K562 (cell line): ENCODE data around the gene PRTN3. TPM values are rescaled to one million over a fixed set of nuclear protein-coding genes. Genes with fewer than 3 reads are reported as not detected.

Source experiments
- CBFA2T2 ChIP-seq: fragments of 450-650 bp; conservative IDR thresholded peaks from 2 replicates; pipeline ENCODE4 v1.6.1; 2017; ENCODE audit warnings: mild to moderate bottlenecking
- DPF2 ChIP-seq: fragments of 450-650 bp; IDR thresholded peaks from 2 replicates; pipeline ENCODE4 v1.6.1; 2016
- EP300 ChIP-seq: IDR thresholded peaks from 2 replicates; pipeline ENCODE4 v1.6.1; 2012; ENCODE audit warnings: low read length, improper control_type of control experiment
- FOXA1 ChIP-seq: fragments of 450-650 bp; IDR thresholded peaks from 2 replicates; pipeline ENCODE4 v1.6.1; 2016; ENCODE audit warnings: mild to moderate bottlenecking, borderline replicate concordance
- HMG20A ChIP-seq: fragments of 450-650 bp; formaldehyde crosslinking; conservative IDR thresholded peaks from 2 replicates; pipeline ENCODE4 v1.4.0; 2020; ENCODE audit warnings: mild to moderate bottlenecking, mixed read lengths
- KAT8 ChIP-seq: fragments of 450-650 bp; IDR thresholded peaks from 2 replicates; pipeline ENCODE4 v1.6.1; 2016; ENCODE audit warnings: low read depth, mild to moderate bottlenecking
- MEIS2 ChIP-seq: fragments of 450-650 bp; IDR thresholded peaks from 2 replicates; pipeline ENCODE4 v1.6.1; 2014; ENCODE audit warnings: mild to moderate bottlenecking; ENCODE audit not compliant: partially characterized antibody
- MXI1 ChIP-seq: IDR thresholded peaks from 2 replicates; pipeline ENCODE4 v1.6.1; 2011; ENCODE audit warnings: low read depth, mild to moderate bottlenecking, improper control_type of control experiment, low read length
- NCOR1 ChIP-seq: fragments of 450-650 bp; IDR thresholded peaks from 2 replicates; pipeline ENCODE4 v1.6.1; 2016; ENCODE audit warnings: mild to moderate bottlenecking, moderate library complexity
- RAD21 ChIP-seq, 2 experiments: fragments of 250-450 bp in 1 of 2; fragments of 450-650 bp in 1 of 2; sonication (Bioruptor Pico) in 1 of 2; formaldehyde crosslinking in 1 of 2; IDR thresholded peaks in 1 of 2; conservative IDR thresholded peaks in 1 of 2; 2 replicates each; pipeline versions ENCODE4 v1.4.0 to v1.8.0; 2020 to 2022; ENCODE audit warnings: mild to moderate bottlenecking in 2 of 2, moderate library complexity in 1 of 2
- SETDB1 ChIP-seq: IDR thresholded peaks from one replicate; pipeline ENCODE4 v1.6.1; 2012; ENCODE audit warnings: low read length, control low read depth, inconsistent platforms
- SMARCA4 ChIP-seq: fragments of 450-650 bp; IDR thresholded peaks from 2 replicates; pipeline ENCODE4 v1.6.1; 2016
- TFAM ChIP-seq: fragments of 250-450 bp; sonication (Bioruptor Pico); conservative IDR thresholded peaks from 2 replicates; pipeline ENCODE4 v1.5.0; 2021; ENCODE audit warnings: mild to moderate bottlenecking, moderate library complexity
- THRAP3 ChIP-seq: fragments of 450-650 bp; IDR thresholded peaks from 2 replicates; pipeline ENCODE4 v1.6.1; 2016; ENCODE audit warnings: mild to moderate bottlenecking, inconsistent platforms, borderline replicate concordance
- TSC22D4 ChIP-seq: fragments of 450-650 bp; IDR thresholded peaks from 2 replicates; pipeline ENCODE4 v1.6.1; 2016; ENCODE audit warnings: missing genetic modification characterization, missing biosample characterization, control low read depth
- ZFP1 ChIP-seq: fragments of 450-650 bp; formaldehyde crosslinking; IDR thresholded peaks from 2 replicates; pipeline ENCODE4 v1.4.0; 2020; ENCODE audit warnings: mild to moderate bottlenecking, mixed read lengths
- ZKSCAN3 ChIP-seq: fragments of 250-450 bp; sonication (Bioruptor Pico); IDR thresholded peaks from 2 replicates; pipeline ENCODE4 v1.4.0; 2020
- ZNF436 ChIP-seq: fragments of 250-450, 450-650 bp; sonication (Bioruptor Pico); formaldehyde crosslinking; IDR thresholded peaks from 2 replicates; pipeline ENCODE4 v1.7.0; 2020; ENCODE audit warnings: mild to moderate bottlenecking
- ZNF507 ChIP-seq: conservative IDR thresholded peaks from 2 replicates; pipeline ENCODE4 v1.6.1; 2017; ENCODE audit warnings: missing genetic modification characterization, missing compliant biosample characterization
- ZNF764 ChIP-seq: fragments of 250-450 bp; sonication (Bioruptor Pico); IDR thresholded peaks from 2 replicates; pipeline ENCODE4 v1.4.0; 2020; ENCODE audit warnings: low read depth, mild to moderate bottlenecking, moderate library complexity
- polyA plus RNA-seq, 8 experiments: library from polyadenylated mRNA; depleted of rRNA in 4 of 8; stranded (reverse) in 5 of 8; unstranded in 3 of 8; fragments of >200 nt; fragmentation: Nextera tagmentation in 2 of 8; fragmentation: Illumina TruSeq in 1 of 8; extraction: Ambion mirVana in 2 of 8; extraction: Trizol in 1 of 8; gene quantifications; 2 replicates each; pipeline versions ENCODE4 v1.2.1 to v1.2.3, GENCODE V29; 2011 to 2014; ENCODE audit warnings: inconsistent platforms in 1 of 8, missing spikeins in 1 of 8
- total RNA-seq, 7 experiments: library from RNA; depleted of rRNA in 6 of 7; stranded (reverse); fragments of >200 nt in 6 of 7; fragmentation: Illumina TruSeq in 2 of 7; extraction: Trizol in 2 of 7; gene quantifications; 2 replicates each; pipeline versions ENCODE4 v1.2.1 to v1.2.3, GENCODE V29; 2011 to 2021; ENCODE audit warnings: low replicate concordance in 1 of 7
- TF ChIP-seq, protein P1 (sequence below): sonication (generic); formaldehyde crosslinking; IDR thresholded peaks from 2 replicates; pipeline ENCODE4 v1.8.0; 2022; ENCODE audit warnings: mild to moderate bottlenecking, missing genetic modification reagents
- TF ChIP-seq, protein P2 (sequence below): sonication (generic); formaldehyde crosslinking; IDR thresholded peaks from 2 replicates; pipeline ENCODE4 v1.8.1; 2023; ENCODE audit warnings: mild to moderate bottlenecking, missing genetic modification reagents, moderate library complexity
- TF ChIP-seq, protein P3 (sequence below): sonication (generic); formaldehyde crosslinking; IDR thresholded peaks from 2 replicates; pipeline ENCODE4 v1.8.0; 2023; ENCODE audit warnings: mild to moderate bottlenecking, missing genetic modification reagents

PRTN3 gene
- total and polyA plus RNA-seq, 9 of the 15 experiments (the other 6 are each of a cell fraction or from before 2014, with no cell fraction given) = 0.14 to 0.86 (median 0.43) TPM; not detected in 3

DNA sequence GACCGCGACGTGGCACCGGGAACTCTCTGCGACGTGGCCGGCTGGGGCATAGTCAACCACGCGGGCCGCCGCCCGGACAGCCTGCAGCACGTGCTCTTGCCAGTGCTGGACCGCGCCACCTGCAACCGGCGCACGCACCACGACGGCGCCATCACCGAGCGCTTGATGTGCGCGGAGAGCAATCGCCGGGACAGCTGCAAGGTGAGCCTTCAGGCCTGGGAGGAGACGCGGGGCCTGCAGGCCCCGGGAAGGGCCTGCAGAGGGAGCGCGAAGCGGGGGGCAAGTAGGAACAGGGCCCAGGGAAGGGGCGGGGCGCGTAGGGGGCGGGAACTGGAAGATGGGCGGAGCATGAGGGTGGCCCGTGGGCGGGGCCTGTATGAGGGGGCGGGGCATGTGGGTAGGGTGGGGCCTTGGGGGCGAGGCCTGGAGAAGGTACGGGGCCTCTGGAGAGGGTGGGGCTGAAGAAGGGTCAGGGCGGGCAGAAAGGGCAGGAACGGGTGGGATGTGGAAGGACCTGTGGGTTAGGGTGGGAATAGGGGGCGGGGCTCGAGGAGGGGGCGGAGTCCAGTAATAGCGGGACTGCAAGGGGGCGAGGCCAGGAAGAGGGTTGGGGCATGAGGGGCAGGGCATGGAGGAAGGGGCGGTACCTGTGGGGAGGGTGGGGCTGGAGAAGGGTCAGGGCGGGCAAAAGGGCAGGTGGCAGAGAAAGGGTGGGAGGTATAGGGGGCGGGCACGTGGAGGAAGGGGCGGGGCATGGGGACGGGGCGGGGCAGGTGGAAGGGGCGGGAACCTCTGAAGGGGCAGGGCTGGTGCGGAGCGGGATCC, 21.2 kb downstream of the PRTN3 start (continued):
- TF ChIP-seq FOXA1 (no peak), SETDB1 (no peak), MEIS2 (peak; percentile 13), SMARCA4 (no peak), ZNF436 (no peak), ZKSCAN3 (CRISPR knock-in tag) (peak; percentile 66; the same call in 1 of the 2 replicates), EP300 (no peak), CBFA2T2 (no peak), HMG20A (CRISPR knock-in tag) (no peak), MXI1 (0 out of 2 replicates have a peak, but pooled peaks have one; percentile 52), ZFP1 (no peak), NCOR1 (peak; percentile 19; the same call in 1 of the 2 replicates), TSC22D4 (tag) (no peak), KAT8 (no peak), ZNF764 (CRISPR knock-in tag) (no peak), RAD21 (CRISPR knock-in tag; conservative IDR thresholded peaks at IDR 0.05 in 1 of 2, IDR thresholded peaks at IDR 0.05 in 1 of 2) (peak; percentile 29 to 62; a peak in 3 of 4 replicates), TFAM (CRISPR knock-in tag) (no peak), THRAP3 (no peak), ZNF507 (tag) (no peak), DPF2 (no peak)
- TF ChIP-seq, protein P1, sequence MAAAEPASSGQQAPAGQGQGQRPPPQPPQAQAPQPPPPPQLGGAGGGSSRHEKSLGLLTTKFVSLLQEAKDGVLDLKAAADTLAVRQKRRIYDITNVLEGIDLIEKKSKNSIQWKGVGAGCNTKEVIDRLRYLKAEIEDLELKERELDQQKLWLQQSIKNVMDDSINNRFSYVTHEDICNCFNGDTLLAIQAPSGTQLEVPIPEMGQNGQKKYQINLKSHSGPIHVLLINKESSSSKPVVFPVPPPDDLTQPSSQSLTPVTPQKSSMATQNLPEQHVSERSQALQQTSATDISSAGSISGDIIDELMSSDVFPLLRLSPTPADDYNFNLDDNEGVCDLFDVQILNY = 0 out of 2 replicates have a peak, but pooled peaks have one; percentile 50
- TF ChIP-seq, protein P2, sequence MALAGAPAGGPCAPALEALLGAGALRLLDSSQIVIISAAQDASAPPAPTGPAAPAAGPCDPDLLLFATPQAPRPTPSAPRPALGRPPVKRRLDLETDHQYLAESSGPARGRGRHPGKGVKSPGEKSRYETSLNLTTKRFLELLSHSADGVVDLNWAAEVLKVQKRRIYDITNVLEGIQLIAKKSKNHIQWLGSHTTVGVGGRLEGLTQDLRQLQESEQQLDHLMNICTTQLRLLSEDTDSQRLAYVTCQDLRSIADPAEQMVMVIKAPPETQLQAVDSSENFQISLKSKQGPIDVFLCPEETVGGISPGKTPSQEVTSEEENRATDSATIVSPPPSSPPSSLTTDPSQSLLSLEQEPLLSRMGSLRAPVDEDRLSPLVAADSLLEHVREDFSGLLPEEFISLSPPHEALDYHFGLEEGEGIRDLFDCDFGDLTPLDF (CRISPR knock-in tag) = peak; percentile 32; the same call in 1 of the 2 replicates
- TF ChIP-seq, protein P3, sequence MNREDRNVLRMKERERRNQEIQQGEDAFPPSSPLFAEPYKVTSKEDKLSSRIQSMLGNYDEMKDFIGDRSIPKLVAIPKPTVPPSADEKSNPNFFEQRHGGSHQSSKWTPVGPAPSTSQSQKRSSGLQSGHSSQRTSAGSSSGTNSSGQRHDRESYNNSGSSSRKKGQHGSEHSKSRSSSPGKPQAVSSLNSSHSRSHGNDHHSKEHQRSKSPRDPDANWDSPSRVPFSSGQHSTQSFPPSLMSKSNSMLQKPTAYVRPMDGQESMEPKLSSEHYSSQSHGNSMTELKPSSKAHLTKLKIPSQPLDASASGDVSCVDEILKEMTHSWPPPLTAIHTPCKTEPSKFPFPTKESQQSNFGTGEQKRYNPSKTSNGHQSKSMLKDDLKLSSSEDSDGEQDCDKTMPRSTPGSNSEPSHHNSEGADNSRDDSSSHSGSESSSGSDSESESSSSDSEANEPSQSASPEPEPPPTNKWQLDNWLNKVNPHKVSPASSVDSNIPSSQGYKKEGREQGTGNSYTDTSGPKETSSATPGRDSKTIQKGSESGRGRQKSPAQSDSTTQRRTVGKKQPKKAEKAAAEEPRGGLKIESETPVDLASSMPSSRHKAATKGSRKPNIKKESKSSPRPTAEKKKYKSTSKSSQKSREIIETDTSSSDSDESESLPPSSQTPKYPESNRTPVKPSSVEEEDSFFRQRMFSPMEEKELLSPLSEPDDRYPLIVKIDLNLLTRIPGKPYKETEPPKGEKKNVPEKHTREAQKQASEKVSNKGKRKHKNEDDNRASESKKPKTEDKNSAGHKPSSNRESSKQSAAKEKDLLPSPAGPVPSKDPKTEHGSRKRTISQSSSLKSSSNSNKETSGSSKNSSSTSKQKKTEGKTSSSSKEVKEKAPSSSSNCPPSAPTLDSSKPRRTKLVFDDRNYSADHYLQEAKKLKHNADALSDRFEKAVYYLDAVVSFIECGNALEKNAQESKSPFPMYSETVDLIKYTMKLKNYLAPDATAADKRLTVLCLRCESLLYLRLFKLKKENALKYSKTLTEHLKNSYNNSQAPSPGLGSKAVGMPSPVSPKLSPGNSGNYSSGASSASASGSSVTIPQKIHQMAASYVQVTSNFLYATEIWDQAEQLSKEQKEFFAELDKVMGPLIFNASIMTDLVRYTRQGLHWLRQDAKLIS = peak; percentile 78; the same call in 1 of the 2 replicates
